NCI-H2227 (cell line): Measurements from ENCODE around the gene ADGRV1.
"Not testable (repeated sequence)": the region's sequence is repeated elsewhere in the genome, so short reads cannot be mapped to it uniquely, and the experiment has no call there.

ENCODE experiments used
- DNase-seq: peaks from one replicate; lab custom pipeline; 2025; ENCODE audit not compliant: unreplicated experiment; lab: John Stamatoyannopoulos, UW

Gene ADGRV1

GRCh38 chr5:90703932-90704331 lies 145.3 kb downstream of the ADGRV1 start:
- no peak for DNase-seq

- no peak for DNase-seq
Observed at GRCh38 chr5:90707698-90708097, 149.1 kb downstream of the ADGRV1 start.

- peak; percentile 22 for DNase-seq
Observed at GRCh38 chr5:90709323-90710155, 150.9 kb downstream of the ADGRV1 start.

GRCh38 chr5:90718387-90718786 lies 159.8 kb downstream of the ADGRV1 start:
- no peak for DNase-seq

- DNase-seq, result no peak
Observed at GRCh38 chr5:90739567-90739966, 181.0 kb downstream of the ADGRV1 start.

GRCh38 chr5:90740244-90740799 lies 181.7 kb downstream of the ADGRV1 start:
- DNase-seq, result no peak

- no peak for DNase-seq
Observed at GRCh38 chr5:90741022-90741564, 182.5 kb downstream of the ADGRV1 start.

- no peak for DNase-seq
Observed at GRCh38 chr5:90746119-90746518, 187.5 kb downstream of the ADGRV1 start.

- DNase-seq, result no peak
Observed at GRCh38 chr5:90747175-90747574, 188.6 kb downstream of the ADGRV1 start.

GRCh38 chr5:90747693-90748092 lies 189.1 kb downstream of the ADGRV1 start:
- no peak for DNase-seq

GRCh38 chr5:90759119-90759518 lies 200.5 kb downstream of the ADGRV1 start:
- DNase-seq, result no peak

GRCh38 chr5:90767710-90768109 lies 209.1 kb downstream of the ADGRV1 start:
- no peak for DNase-seq

- DNase-seq, result not testable (repeated sequence)
Observed at GRCh38 chr5:90770006-90770541, 211.5 kb downstream of the ADGRV1 start.

- DNase-seq, result no peak
Observed at GRCh38 chr5:90777959-90778358, 219.4 kb downstream of the ADGRV1 start.

GRCh38 chr5:90783460-90784333 lies 225.1 kb downstream of the ADGRV1 start:
- DNase-seq, result peak; percentile 64

- DNase-seq, result no peak
Observed at GRCh38 chr5:90786756-90787155, 228.2 kb downstream of the ADGRV1 start.

GRCh38 chr5:90792725-90793124 lies 234.1 kb downstream of the ADGRV1 start:
- DNase-seq, result no peak

GRCh38 chr5:90793183-90793582 lies 234.6 kb downstream of the ADGRV1 start:
- no peak for DNase-seq

GRCh38 chr5:90796919-90797318 lies 238.3 kb downstream of the ADGRV1 start:
- DNase-seq, result not testable (repeated sequence)

GRCh38 chr5:90800082-90800481 lies 241.5 kb downstream of the ADGRV1 start:
- not testable (repeated sequence) for DNase-seq

GRCh38 chr5:90800515-90800914 lies 241.9 kb downstream of the ADGRV1 start:
- not testable (repeated sequence) for DNase-seq
